ENCODE results near the gene KDM6B.

The KDM6B gene

GRCh38 chr17:7824021-7824924 lies 9.7 kb upstream of the KDM6B start:
- no peak for DNase-seq

- DNase-seq: no peak
These were observed 8.6 kb upstream of the KDM6B start for GRCh38 chr17:7825206-7825990.

DNA sequence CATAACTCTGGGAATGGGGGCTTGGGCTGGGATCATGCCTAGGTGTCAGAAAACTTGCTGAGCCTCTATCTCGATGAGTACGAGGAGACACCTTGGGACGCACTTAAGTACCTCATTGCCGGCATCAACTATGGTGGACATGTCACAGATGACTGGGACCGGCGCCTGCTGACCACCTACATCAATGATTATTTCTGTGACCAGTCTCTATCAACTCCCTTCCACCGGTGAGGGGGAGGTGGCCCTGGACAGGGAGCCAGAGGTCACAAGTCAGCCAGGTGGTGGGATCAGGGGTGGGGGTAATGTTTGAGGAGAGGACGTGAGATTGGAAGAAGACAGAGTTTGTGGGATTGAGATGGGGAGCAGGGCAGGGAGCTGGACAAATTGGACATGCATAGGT lies 3.4 kb upstream of the KDM6B start:
- no peak for DNase-seq

GRCh38 chr17:7831233-7831632 lies 2.8 kb upstream of the KDM6B start:
- DNase-seq: no peak

DNA sequence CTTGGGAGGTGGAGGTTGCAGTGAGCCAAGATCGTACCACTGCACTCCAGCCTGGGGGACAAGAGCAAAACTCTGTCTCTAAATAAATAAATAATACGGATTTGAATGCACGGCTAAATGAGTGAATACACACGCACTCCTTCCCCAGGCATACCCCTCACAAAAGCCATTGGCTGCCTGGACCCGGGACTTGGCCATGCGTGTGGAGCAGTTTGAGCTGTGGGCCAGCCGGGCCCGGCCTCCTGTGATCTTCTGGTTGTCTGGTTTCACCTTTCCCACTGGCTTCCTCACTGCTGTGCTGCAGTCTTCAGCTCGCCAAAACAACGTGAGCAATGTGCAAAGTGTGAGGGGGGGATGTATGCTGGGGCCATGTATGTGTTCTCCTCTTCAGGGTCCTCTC lies 1.6 kb upstream of the KDM6B start:
- no peak for DNase-seq

DNA sequence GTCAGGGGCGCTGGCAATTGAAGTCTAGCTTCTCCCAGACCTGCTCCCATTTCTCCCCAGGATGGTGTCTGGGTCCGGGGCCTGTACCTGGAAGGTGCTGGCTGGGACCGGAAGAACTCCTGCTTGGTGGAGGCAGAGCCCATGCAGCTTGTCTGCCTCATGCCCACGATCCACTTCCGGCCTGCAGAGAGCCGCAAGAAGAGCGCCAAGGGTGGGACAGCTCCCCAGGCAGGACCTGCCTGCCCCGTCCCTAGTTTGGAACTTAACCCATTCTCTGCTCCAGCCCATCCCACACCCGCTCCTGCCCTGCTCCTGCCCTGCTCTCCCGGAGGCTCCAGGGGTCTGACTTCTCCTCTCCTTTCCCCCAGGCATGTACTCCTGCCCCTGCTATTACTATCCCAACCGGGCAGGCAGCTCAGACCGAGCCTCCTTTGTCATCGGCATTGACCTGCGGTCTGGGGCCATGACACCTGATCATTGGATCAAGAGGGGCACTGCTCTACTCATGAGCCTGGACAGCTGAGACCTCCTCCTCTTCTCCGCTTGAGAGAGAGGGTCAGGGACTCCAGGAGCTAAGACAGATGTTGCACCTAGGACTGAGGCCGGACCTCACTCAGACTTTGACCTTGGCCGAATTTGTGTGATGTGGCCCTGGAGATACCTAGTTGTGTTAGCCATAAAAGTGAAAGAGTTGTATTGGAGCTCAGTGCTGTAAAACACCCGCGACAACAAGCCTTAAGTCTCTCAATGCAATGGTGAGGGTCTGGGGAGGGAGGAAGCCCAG lies 814 bp upstream of the KDM6B start:
- DNase-seq: no peak

DNA sequence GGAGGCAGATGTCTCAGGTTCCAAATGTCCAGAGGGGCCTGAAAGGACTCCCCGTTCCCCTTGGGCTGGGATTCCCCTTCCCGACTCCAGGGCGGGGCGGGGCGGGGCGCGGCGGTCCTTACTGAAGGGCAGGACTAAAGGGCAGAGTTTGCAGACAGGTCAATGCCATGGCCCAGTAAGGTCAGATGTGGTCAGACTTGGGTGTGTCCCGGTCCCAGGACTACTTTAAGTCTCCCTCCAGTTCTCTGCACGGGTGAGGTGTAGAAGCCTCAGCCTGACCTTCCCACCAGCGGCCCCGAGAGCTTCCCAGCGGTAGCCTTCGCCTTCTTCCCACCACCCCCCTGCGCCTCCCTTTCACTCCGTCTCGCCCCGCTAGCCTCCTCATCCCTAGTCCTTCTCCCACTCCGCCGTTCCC lies 532 bp downstream of the KDM6B start:
- no peak for DNase-seq

DNA sequence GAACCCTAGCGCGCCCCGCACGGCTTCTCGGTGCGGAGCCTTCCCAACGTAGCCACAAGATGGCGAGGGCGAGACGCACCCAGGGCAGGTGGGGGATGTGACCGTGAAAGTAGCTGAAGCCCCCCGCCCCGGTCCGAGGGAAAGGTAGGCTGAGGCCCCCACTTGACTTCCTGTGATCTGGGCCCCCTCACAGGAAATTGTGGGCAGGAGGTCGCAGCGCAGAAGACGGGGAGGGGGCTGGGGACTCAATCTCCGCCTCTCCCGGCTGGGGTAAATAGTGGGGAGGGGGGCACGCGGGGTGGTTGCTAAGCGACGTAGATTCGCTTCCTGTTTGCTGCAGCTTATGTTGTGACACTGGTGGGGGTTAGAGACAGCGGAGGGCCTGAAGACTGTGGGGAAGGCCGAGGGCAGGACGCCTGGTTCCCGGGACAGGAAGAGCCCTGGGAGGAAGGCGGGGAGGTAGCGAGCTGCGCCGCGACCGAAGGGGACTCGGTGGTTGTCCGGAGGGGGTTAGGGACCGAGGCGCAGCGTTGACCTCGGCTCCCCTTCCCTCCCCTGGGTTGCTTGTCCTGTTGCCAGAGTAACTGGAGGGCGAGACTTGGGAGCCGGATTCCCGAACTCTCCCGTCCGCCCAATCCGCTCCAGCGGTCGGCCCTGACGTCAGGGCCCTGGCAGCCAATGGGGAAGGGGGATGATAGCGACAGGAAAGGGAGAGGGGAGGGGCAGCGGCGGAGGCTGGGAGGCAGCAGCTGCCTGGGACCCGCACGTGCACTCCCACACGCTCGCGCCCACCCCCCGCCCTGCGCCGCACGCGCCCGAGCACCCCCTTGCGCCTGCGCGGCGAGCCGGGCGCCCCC lies 1.2 kb downstream of the KDM6B start:
- peak; percentile 95 for DNase-seq

DNA sequence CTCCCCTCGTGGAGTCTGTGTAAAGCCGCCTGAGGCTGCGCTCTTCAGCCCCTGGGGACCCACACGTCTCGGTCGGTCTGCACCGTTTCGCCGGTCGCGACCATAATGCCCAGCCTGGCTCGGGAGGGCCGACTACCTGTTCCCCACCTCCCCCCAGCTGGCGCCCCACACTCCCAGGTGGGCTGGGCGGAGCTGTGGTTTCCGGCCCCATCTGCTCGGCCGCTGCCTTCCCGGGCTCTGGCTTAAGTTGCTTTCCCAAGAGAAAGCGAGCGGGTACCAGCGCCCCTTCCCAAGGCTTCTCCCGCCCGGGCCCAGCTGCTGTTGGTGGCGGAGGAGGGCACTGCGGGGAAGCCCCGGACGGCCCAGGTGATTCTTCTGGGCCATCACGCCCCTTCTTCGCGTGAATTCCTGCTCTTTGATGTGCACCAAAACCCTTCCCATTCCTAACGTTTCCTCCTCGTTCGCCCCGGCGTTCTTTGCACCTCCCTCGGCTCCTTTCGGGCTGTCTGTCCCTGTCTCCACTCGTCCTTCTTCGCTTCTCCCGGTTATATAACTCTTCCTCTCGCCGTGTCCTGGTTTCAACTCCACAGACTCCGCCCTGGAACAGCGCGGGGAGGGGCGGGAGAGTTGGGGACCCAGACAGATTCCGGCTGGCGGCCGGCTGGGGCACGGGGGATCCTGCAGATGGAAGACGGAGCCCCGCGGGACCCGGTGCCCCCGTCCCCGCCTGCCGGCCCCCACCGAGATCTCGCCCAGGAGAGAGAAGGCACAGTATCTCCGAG lies 2.0 kb downstream of the KDM6B start:
- DNase-seq: no peak

- DNase-seq: peak; percentile 62
These were observed 2.8 kb downstream of the KDM6B start for GRCh38 chr17:7836596-7837407.

DNA sequence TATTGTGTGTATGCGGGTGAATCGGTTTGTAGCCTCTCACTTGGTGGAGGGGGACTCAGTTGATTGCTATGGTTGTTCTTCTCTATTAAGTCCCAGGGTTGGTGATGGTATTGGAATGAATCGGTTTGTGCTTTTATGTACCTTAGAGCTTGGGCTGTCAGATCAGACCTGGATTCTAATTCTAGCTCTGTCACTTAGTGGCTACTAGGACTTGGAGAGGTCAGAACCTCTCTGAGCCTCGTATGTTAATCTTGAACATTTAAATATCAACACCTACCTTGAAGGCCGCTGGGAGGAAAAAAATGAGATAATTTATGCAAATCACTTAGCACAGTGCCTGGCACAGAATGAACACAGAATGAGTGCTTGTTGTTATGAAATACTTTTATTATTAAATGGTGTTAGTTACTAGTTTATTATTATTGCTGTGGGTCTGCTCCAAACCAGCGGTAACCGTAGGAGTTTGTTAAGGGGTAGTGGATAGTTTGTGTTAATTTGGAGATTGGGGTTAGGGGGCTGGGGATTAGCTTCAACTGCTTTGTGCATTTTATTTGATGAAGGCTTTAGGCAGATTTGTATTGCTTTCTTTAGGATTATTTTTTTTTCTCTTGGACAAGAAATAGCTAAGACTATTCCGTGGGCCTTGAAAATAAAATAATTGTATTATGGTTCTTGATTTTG lies 3.5 kb downstream of the KDM6B start:
- DNase-seq: no peak

GRCh38 chr17:7838090-7839075 lies 4.4 kb downstream of the KDM6B start:
- DNase-seq: no peak

GRCh38 chr17:7839190-7839875 lies 5.3 kb downstream of the KDM6B start:
- no peak for DNase-seq

DNA sequence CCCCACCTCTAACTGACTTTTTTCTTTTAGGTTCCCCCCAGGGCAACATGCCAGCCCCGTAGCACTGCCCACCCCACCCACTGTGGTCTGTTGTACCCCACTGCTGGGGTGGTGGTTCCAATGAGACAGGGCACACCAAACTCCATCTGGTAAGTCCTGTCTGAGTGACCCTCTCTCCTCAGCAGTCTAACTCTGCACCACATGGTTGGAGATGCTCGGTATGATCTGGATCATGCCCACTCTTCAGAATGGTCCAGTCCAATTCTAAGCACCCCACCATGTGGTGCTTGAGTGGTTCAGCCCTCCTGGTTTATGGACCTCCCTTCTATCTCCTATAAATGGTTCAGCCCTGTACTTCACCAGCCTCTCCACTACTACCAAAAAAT lies 5.9 kb downstream of the KDM6B start:
- DNase-seq: no peak

DNA sequence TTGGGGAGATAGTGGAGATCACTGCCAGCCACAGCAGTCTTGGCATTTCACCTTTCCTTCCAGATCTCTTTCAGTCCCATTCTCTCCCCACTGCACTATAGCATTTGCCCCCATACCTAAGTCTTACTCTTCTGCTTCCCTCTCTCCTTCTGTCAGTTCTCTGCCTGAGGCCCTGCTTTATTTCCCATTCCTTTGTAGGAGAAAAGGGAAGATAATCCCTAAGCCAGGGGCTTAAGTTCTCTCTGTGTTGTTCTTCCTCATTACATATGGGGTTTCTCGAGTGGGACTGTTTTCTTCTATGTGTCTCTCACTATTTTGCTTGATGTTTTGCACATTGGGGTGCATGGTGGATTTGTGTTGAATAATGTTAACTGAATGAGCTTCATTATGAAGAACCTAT lies 6.4 kb downstream of the KDM6B start:
- no peak for DNase-seq

DNA sequence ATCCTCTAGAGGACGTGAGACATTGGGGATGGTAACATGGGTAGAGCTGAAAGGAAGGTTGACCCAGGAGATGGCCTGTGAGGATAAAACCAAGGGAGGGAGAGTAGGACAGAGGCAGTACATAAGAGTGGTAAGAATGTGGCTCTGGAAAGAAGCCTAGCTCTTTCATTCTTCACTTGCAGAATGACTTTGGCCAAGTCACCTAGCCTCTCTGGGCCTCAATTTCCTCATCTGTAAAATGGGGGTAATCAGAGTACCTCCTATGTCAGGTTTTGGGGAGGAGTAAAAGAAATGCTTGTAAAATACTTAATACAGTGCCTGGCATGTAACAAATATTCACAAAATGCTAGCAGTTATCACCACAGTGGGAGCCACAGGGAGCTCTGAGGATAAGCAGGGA lies 6.9 kb downstream of the KDM6B start:
- no peak for DNase-seq

GRCh38 chr17:7841396-7841914 lies 7.4 kb downstream of the KDM6B start:
- no peak for DNase-seq

DNA sequence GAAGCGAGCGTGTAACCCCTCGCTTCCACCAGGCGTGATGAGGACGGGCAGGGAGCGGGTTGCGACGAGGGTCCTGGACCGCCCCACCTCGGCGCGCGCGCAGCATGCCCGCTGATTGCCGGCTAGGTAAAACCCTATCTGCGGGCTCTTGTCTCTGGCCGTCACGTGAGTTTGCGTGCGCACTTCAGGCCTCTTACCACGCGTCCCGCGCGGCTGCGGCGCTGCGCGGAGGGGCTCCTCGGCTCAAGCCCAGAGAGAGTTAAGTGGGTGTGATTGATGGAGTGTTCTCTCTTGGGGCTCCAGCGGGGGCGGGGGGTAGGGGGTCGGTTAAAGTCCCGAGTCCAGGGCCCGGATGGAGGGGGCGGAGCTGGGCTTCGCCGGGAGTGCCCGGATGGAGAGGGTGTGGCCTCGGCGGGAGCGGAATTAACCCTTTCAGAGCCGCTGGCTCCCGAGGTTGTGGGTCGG lies 7.9 kb downstream of the KDM6B start:
- DNase-seq: peak; percentile 82

Measured in NCI-H1048 (cell line).